ENCODE measurements around the gene MAG. TPM values are rescaled to one million over a fixed set of nuclear protein-coding genes. Genes with fewer than 3 reads are reported as not detected.

MAG gene
- total and polyA plus RNA-seq, 9 of the 15 experiments (the other 6 are each of a cell fraction or from before 2014, with no cell fraction given), result 0.11 to 10.0 (median 1.6) TPM

DNA sequence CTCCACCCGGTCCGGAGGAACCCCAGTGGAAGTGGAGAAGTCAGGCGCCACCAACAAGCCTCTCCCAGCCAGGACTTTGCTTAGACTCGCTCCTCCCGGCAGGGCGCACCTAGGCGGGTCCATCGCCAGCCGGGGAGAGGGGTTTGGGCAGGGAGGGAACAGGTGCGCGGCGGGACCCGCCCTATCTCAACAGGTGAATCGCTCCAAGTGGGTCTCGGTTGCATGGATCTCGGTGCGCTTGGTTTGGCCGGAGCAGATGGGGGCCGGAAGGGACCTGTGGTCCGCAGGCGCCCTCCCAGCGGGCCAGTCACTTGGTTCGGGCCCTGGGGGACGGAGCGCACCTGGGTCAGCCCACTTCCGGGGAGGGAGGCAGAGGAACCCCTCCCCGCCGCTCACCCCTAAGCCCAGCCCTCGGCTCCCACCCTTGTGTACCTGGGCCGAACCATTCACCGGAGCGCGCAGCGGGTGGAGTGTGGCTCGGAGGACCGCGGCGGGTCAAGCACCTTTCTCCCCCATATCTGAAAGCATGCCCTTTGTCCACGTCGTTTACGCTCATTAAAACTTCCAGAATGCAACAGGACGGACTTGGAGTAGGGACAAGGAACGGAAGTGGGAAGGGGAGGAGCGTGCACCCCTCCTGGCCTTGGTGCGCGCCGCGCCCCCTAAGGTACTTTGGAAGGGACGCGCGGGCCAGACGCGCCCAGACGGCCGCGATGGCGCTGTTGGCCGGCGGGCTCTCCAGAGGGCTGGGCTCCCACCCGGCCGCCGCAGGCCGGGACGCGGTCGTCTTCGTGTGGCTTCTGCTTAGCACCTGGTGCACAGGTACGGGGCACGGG, 43.4 kb upstream of the MAG start, which contains the start of gene LSR (continued):
- TF ChIP-seq RBFOX2 (IDR thresholded peaks at IDR 0.05; ENCODE audit: low read depth, low read length) (peak; percentile 99), MCM2 (IDR thresholded peaks at IDR 0.05; ENCODE audit: low read depth) (no peak), FIP1L1 (IDR thresholded peaks at IDR 0.05; ENCODE audit: low read depth, low read length, poor library complexity, severe bottlenecking) (peak; percentile 76), TGIF2 (CRISPR knock-in tag; IDR thresholded peaks at IDR 0.05) (no peak), CSDE1 (IDR thresholded peaks at IDR 0.05) (no peak; a peak in 1 of 4 replicates), ZNF589 (CRISPR knock-in tag; IDR thresholded peaks at IDR 0.05; ENCODE audit: low read depth) (no peak; the same call in 1 of the 2 replicates), IFI16 (CRISPR knock-in tag; IDR thresholded peaks at IDR 0.05) (no peak), MEF2D (tag; conservative IDR thresholded peaks at IDR 0.05; ENCODE audit: low read depth) (no peak), SETDB1 (IDR thresholded peaks at IDR 0.05; ENCODE audit: low read length) (no peak), MAFK (IDR thresholded peaks at IDR 0.05; ENCODE audit: low read length) (no peak), STAT5A (IDR thresholded peaks at IDR 0.05; ENCODE audit: borderline replicate concordance, low read length) (no peak), ZFX (CRISPR knock-in tag; IDR thresholded peaks at IDR 0.05) (peak; percentile 69), FOXK1 (CRISPR knock-in tag; IDR thresholded peaks at IDR 0.05; ENCODE audit: borderline replicate concordance) (peak; percentile 99; the same call in 1 of the 2 replicates), SMARCA4 (IDR thresholded peaks at IDR 0.05) (no peak), ASH1L (IDR thresholded peaks at IDR 0.05; ENCODE audit: borderline replicate concordance, low read depth, partially characterized antibody) (peak; percentile 83), SMAD2 (IDR thresholded peaks at IDR 0.05; ENCODE audit: low read depth, low read length) (no peak), SMAD3 (CRISPR knock-in tag; conservative IDR thresholded peaks at IDR 0.05) (no peak)
- TF ChIP-seq, protein P1, sequence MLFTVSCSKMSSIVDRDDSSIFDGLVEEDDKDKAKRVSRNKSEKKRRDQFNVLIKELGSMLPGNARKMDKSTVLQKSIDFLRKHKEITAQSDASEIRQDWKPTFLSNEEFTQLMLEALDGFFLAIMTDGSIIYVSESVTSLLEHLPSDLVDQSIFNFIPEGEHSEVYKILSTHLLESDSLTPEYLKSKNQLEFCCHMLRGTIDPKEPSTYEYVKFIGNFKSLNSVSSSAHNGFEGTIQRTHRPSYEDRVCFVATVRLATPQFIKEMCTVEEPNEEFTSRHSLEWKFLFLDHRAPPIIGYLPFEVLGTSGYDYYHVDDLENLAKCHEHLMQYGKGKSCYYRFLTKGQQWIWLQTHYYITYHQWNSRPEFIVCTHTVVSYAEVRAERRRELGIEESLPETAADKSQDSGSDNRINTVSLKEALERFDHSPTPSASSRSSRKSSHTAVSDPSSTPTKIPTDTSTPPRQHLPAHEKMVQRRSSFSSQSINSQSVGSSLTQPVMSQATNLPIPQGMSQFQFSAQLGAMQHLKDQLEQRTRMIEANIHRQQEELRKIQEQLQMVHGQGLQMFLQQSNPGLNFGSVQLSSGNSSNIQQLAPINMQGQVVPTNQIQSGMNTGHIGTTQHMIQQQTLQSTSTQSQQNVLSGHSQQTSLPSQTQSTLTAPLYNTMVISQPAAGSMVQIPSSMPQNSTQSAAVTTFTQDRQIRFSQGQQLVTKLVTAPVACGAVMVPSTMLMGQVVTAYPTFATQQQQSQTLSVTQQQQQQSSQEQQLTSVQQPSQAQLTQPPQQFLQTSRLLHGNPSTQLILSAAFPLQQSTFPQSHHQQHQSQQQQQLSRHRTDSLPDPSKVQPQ (CRISPR knock-in tag; IDR thresholded peaks at IDR 0.05; ENCODE audit: borderline replicate concordance), result no peak
- TF ChIP-seq, protein P2, sequence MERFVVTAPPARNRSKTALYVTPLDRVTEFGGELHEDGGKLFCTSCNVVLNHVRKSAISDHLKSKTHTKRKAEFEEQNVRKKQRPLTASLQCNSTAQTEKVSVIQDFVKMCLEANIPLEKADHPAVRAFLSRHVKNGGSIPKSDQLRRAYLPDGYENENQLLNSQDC (CRISPR knock-in tag; IDR thresholded peaks at IDR 0.05), result no peak
- TF ChIP-seq, protein P3, sequence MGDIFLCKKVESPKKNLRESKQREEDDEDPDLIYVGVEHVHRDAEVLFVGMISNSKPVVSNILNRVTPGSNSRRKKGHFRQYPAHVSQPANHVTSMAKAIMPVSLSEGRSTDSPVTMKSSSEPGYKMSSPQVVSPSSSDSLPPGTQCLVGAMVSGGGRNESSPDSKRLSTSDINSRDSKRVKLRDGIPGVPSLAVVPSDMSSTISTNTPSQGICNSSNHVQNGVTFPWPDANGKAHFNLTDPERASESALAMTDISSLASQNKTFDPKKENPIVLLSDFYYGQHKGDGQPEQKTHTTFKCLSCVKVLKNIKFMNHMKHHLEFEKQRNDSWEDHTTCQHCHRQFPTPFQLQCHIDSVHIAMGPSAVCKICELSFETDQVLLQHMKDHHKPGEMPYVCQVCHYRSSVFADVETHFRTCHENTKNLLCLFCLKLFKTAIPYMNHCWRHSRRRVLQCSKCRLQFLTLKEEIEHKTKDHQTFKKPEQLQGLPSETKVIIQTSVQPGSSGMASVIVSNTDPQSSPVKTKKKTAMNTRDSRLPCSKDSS (IDR thresholded peaks at IDR 0.05; ENCODE audit: low read depth, partially characterized antibody), result no peak
- TF ChIP-seq, protein P4, sequence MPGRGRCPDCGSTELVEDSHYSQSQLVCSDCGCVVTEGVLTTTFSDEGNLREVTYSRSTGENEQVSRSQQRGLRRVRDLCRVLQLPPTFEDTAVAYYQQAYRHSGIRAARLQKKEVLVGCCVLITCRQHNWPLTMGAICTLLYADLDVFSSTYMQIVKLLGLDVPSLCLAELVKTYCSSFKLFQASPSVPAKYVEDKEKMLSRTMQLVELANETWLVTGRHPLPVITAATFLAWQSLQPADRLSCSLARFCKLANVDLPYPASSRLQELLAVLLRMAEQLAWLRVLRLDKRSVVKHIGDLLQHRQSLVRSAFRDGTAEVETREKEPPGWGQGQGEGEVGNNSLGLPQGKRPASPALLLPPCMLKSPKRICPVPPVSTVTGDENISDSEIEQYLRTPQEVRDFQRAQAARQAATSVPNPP (IDR thresholded peaks at IDR 0.05; ENCODE audit: borderline replicate concordance, insufficient read depth, insufficient read length), result no peak

Measured in K562 (cell line).